Measurements from ENCODE around the gene PLXNA4.

GRCh38 chr7:132503415-132503814 lies 72.9 kb downstream of the PLXNA4 start:
- TF ChIP-seq CTCF (IDR thresholded peaks at IDR 0.05; ENCODE audit: poor library complexity) (no peak), EZH2 (IDR thresholded peaks at IDR 0.05; ENCODE audit: borderline replicate concordance) (no peak)

All from hepatocyte (in vitro differentiated cells).